ENCODE measurements around the gene XKR8.

GRCh38 chr1:28010969-28011368 is 51.2 kb downstream of the XKR8 start:
- TF ChIP-seq CTCF (IDR thresholded peaks at IDR 0.05), result no peak
- TF ChIP-seq POLR2A (IDR thresholded peaks at IDR 0.05), result no peak
- TF ChIP-seq POLR2AphosphoS5 (IDR thresholded peaks at IDR 0.05), result no peak

Data from sigmoid colon (tissue), 4 donors.